ENCODE results near the gene RAP2C. TPM values are rescaled to one million over a fixed set of nuclear protein-coding genes. Genes with fewer than 3 reads are reported as not detected.
A peak's percentile ranks its signal among the peaks of the same experiment; 100 is the strongest.

Gene RAP2C
- 10 to 100 TPM; 20.6 to 25.4 TPM for total RNA-seq
- long read RNA-seq, partial matches to known transcripts: 3 of 15 reads
- long read RNA-seq, other reads (novel, unspliced or antisense): 8 of 15 reads

- intact Hi-C loops (cut with DNase I): no loop called here
- ATAC-seq (peak; percentile 74 to 83), DNase-seq (peak; percentile 78)
Measured at GRCh38 chrX:132219343-132219768, at the start of gene RAP2C. Gene RAP2C (minus strand): TSS chrX:132219447. CDS start chrX:132217268, 2,179 bp downstream.

- ATAC-seq: no peak
- intact Hi-C loops (cut with DNase I): no loop called here
- no peak for DNase-seq
Measured at GRCh38 chrX:132267392-132267791, 48.1 kb upstream of the RAP2C start.

GRCh38 chrX:132266583-132267355 lies 47.5 kb upstream of the RAP2C start:
- no peak for DNase-seq
- no peak for ATAC-seq
- intact Hi-C loops (cut with DNase I): no loop called here

GRCh38 chrX:132263127-132263526 lies 43.9 kb upstream of the RAP2C start:
- no peak for DNase-seq
- intact Hi-C loops (cut with DNase I): no loop called here
- no peak for ATAC-seq

- DNase-seq (no peak), ATAC-seq (no peak)
- intact Hi-C loops (cut with DNase I): no loop called here
Measured at GRCh38 chrX:132258509-132258908, 39.3 kb upstream of the RAP2C start.

- intact Hi-C loops (cut with DNase I): no loop called here
- DNase-seq (no peak), ATAC-seq (no peak)
Measured at GRCh38 chrX:132257116-132257515, 37.9 kb upstream of the RAP2C start.

GRCh38 chrX:132236121-132236520 lies 16.9 kb upstream of the RAP2C start:
- no peak for DNase-seq
- ATAC-seq: no peak
- intact Hi-C loops (cut with DNase I): no loop called here

- ATAC-seq (no peak), DNase-seq (no peak)
- intact Hi-C loops (cut with DNase I): no loop called here
Measured at GRCh38 chrX:132235488-132235887, 16.2 kb upstream of the RAP2C start.

GRCh38 chrX:132231587-132231986 lies 12.3 kb upstream of the RAP2C start:
- DNase-seq (no peak), ATAC-seq (no peak)
- intact Hi-C loops (cut with DNase I): no loop called here

GRCh38 chrX:132227383-132228112 lies 8.3 kb upstream of the RAP2C start:
- ATAC-seq (peak in 1 of 2 donors; percentile 34), DNase-seq (no peak)
- intact Hi-C loops (cut with DNase I): loop anchor here in 1 of 2 donors (10.0 kb wide), 2 partner anchors 133 to 387 kb away; no protein-coding TSS in a partner anchor

- intact Hi-C loops (cut with DNase I): loop anchor here in 1 of 2 donors (10.0 kb wide), 2 partner anchors 131 to 389 kb away; no protein-coding TSS in a partner anchor
- no peak for ATAC-seq
- DNase-seq: no peak
Measured at GRCh38 chrX:132226169-132226568, 6.9 kb upstream of the RAP2C start.

GRCh38 chrX:132218100-132218812 lies 991 bp downstream of the RAP2C start:
- intact Hi-C loops (cut with DNase I): no loop called here
- peak; percentile 86 for DNase-seq
- peak; percentile 92 to 94 for ATAC-seq

GRCh38 chrX:132217203-132218073 lies 1.8 kb downstream of the RAP2C start:
- peak; percentile 74 to 84 for ATAC-seq
- intact Hi-C loops (cut with DNase I): no loop called here
- DNase-seq: peak; percentile 56

GRCh38 chrX:132216806-132217202 lies 2.4 kb downstream of the RAP2C start:
- no peak for ATAC-seq
- no peak for DNase-seq
- intact Hi-C loops (cut with DNase I): no loop called here

GRCh38 chrX:132216283-132216682 lies 3.0 kb downstream of the RAP2C start:
- ATAC-seq: no peak
- no peak for DNase-seq
- intact Hi-C loops (cut with DNase I): no loop called here

GRCh38 chrX:132214518-132214917 lies 4.7 kb downstream of the RAP2C start:
- intact Hi-C loops (cut with DNase I): no loop called here
- ATAC-seq: no peak
- DNase-seq: no peak

- ATAC-seq: peak in 1 of 2 donors; percentile 48
- DNase-seq: no peak
- intact Hi-C loops (cut with DNase I): no loop called here
Measured at GRCh38 chrX:132209527-132209926, 9.7 kb downstream of the RAP2C start.

- intact Hi-C loops (cut with DNase I): no loop called here
- ATAC-seq: no peak
- DNase-seq: no peak
Measured at GRCh38 chrX:132208422-132208821, 10.8 kb downstream of the RAP2C start.

GRCh38 chrX:132207996-132208395 lies 11.3 kb downstream of the RAP2C start:
- intact Hi-C loops (cut with DNase I): no loop called here
- ATAC-seq (no peak), DNase-seq (no peak)

Measured in left cardiac atrium (tissue), 4 donors.